Liver (tissue), 9 donors: ENCODE data around the gene ATG9B. TPM values are rescaled to one million over a fixed set of nuclear protein-coding genes. Genes with fewer than 3 reads are reported as not detected.

ENCODE experiments used
- DNase-seq: peaks from one replicate; pipeline ENCODE4 v3.0.0-alpha.2; 2017; ENCODE audit warnings: low spot score
- H3K27ac ChIP-seq, 2 donors: one replicate each; pipeline ENCODE4 v1.7.0; 2013; ENCODE audit warnings: inconsistent platforms in 2 of 2, low read length in 2 of 2, control low read depth in 1 of 2, low read depth in 1 of 2, mild to moderate bottlenecking in 1 of 2
- H3K27me3 ChIP-seq, 4 donors: one replicate each; pipeline versions ENCODE4 v1.6.1 to v1.7.0; 2013; ENCODE audit warnings: low read length in 3 of 4, inconsistent platforms in 1 of 4, mild to moderate bottlenecking in 1 of 4, moderate library complexity in 1 of 4; ENCODE audit not compliant: control insufficient read depth in 4 of 4, insufficient read depth in 4 of 4
- H3K36me3 ChIP-seq, 4 donors: one replicate each; pipeline versions ENCODE4 v1.6.1 to v1.7.0; 2013; ENCODE audit warnings: low read length in 3 of 4, mild to moderate bottlenecking in 3 of 4, low read depth in 1 of 4, moderate library complexity in 1 of 4; ENCODE audit not compliant: control insufficient read depth in 4 of 4, insufficient read depth in 3 of 4
- H3K4me1 ChIP-seq, 4 donors: one replicate each; pipeline versions ENCODE4 v1.6.1 to v1.7.0; 2013; ENCODE audit warnings: low read length in 3 of 4, mild to moderate bottlenecking in 3 of 4, moderate library complexity in 1 of 4; ENCODE audit not compliant: control insufficient read depth in 4 of 4, insufficient read depth in 4 of 4
- H3K4me3 ChIP-seq, 3 donors: one replicate each; pipeline versions ENCODE4 v1.6.1 to v1.7.0; 2013; ENCODE audit warnings: low read length in 3 of 3, control low read depth in 1 of 3, low read depth in 1 of 3, mild to moderate bottlenecking in 1 of 3
- H3K9ac ChIP-seq, 2 donors: one replicate each; pipeline ENCODE4 v1.7.0; 2013; ENCODE audit warnings: low read length in 2 of 2, mild to moderate bottlenecking in 2 of 2, moderate library complexity in 2 of 2, control low read depth in 1 of 2, low read depth in 1 of 2
- H3K9me3 ChIP-seq, 4 donors: one replicate each; pipeline versions ENCODE4 v1.6.1 to v1.7.0; 2013; ENCODE audit warnings: low read length in 3 of 4; ENCODE audit not compliant: control insufficient read depth in 4 of 4
- ATF3 ChIP-seq: IDR thresholded peaks from 2 replicates; pipeline ENCODE4 v1.6.1; 2016; ENCODE audit warnings: antibody characterized with exemption
- CTCF ChIP-seq: fragments of 150-350 bp; IDR thresholded peaks from 2 replicates; pipeline ENCODE4 v1.5.1; 2017; ENCODE audit warnings: improper control_type of control experiment, low read depth, low read length; ENCODE audit not compliant: missing input control
- EGR1 ChIP-seq, 2 donors: IDR thresholded peaks; 2 replicates each; pipeline ENCODE4 v1.6.1; 2016 to 2018; ENCODE audit warnings: antibody characterized with exemption in 2 of 2, low read depth in 2 of 2
- FOXA1 ChIP-seq: IDR thresholded peaks from 2 replicates; pipeline ENCODE4 v1.6.1; 2016; ENCODE audit warnings: antibody characterized with exemption
- FOXA2 ChIP-seq: IDR thresholded peaks from 2 replicates; pipeline ENCODE4 v1.6.1; 2016; ENCODE audit warnings: antibody characterized with exemption
- GABPA ChIP-seq, 2 donors: IDR thresholded peaks in 1 of 2; conservative IDR thresholded peaks in 1 of 2; 2 replicates each; pipeline ENCODE4 v1.6.1; 2016; ENCODE audit warnings: antibody characterized with exemption in 2 of 2, mild to moderate bottlenecking in 1 of 2, moderate library complexity in 1 of 2
- HNF4A ChIP-seq, 2 donors: conservative IDR thresholded peaks; 2 replicates each; pipeline ENCODE4 v1.6.1; 2016; ENCODE audit warnings: antibody characterized with exemption in 2 of 2, mild to moderate bottlenecking in 2 of 2
- HNF4G ChIP-seq: IDR thresholded peaks from 2 replicates; pipeline ENCODE4 v1.6.1; 2016; ENCODE audit warnings: antibody characterized with exemption
- JUND ChIP-seq, 2 donors: IDR thresholded peaks; 2 replicates each; pipeline ENCODE4 v1.6.1; 2016; ENCODE audit warnings: antibody characterized with exemption in 2 of 2
- NR2F2 ChIP-seq: IDR thresholded peaks from 2 replicates; pipeline ENCODE4 v1.6.1; 2016; ENCODE audit warnings: antibody characterized with exemption
- RAD21 ChIP-seq, 2 donors: IDR thresholded peaks; 2 replicates each; pipeline ENCODE4 v1.6.1; 2016; ENCODE audit warnings: antibody characterized with exemption in 2 of 2, mild to moderate bottlenecking in 2 of 2
- REST ChIP-seq: IDR thresholded peaks from 2 replicates; pipeline ENCODE4 v1.6.1; 2016; ENCODE audit warnings: antibody characterized with exemption, mild to moderate bottlenecking
- SP1 ChIP-seq: IDR thresholded peaks from 2 replicates; pipeline ENCODE4 v1.6.1; 2018; ENCODE audit warnings: antibody characterized with exemption, mild to moderate bottlenecking
- TAF1 ChIP-seq: conservative IDR thresholded peaks from 2 replicates; pipeline ENCODE4 v1.6.1; 2016; ENCODE audit warnings: antibody characterized with exemption, mild to moderate bottlenecking
- YY1 ChIP-seq: IDR thresholded peaks from 2 replicates; pipeline ENCODE4 v1.6.1; 2016; ENCODE audit warnings: antibody characterized with exemption, mild to moderate bottlenecking
- WGBS: extraction: QIAGEN DNeasy Blood & Tissue Kit; methylation state at CpG from one replicate; pipeline ENCODE4 v1.1.7; 2013; 5-methylcytosine and 5-hydroxymethylcytosine counted together
- polyA plus RNA-seq, 2 donors: library from polyadenylated mRNA; stranded (reverse) in 1 of 2; unstranded in 1 of 2; fragments of 200-250 nt in 1 of 2; fragments of >200 nt in 1 of 2; fragmentation: Nextera tagmentation in 1 of 2; extraction: Ambion mirVana in 1 of 2; gene quantifications; one replicate each; pipeline versions ENCODE4 v1.2.1 to v1.2.3, GENCODE V29; 2013 to 2015
- total RNA-seq, 2 donors: library from RNA; depleted of rRNA; stranded (reverse); fragments of >200 nt; gene quantifications; one replicate each; pipeline ENCODE4 v1.2.3, GENCODE V29; 2014
- TF ChIP-seq, protein P1 (sequence below): IDR thresholded peaks from 2 replicates; pipeline ENCODE4 v1.6.1; 2016; ENCODE audit warnings: antibody characterized with exemption
- TF ChIP-seq, protein P2 (sequence below): IDR thresholded peaks from 2 replicates; pipeline ENCODE4 v1.6.1; 2016; ENCODE audit warnings: antibody characterized with exemption
- donor health status: healthy.
- donor health status: healthy.
- donor health status: healthy.
- donor health status: healthy.
- donor health status: healthy.

ATG9B gene
- total and polyA plus RNA-seq, 4 donors: 0.61 TPM; not detected in 3

GRCh38 chr7:150999497-151000230, 24.6 kb downstream of the ATG9B start:
- 86% methylated on average over 5 of the region's 5 CpGs for WGBS
- Histone ChIP-seq H3K27me3 (no peaks in the 10 kb centered on the region), H3K27ac (no peak overlapping the region), H3K9ac (no peak overlapping the region), H3K4me1 (no peaks in the 10 kb centered on the region), H3K36me3 (no peaks in the 10 kb centered on the region), H3K9me3 (no peaks in the 10 kb centered on the region), H3K4me3 (no peak overlapping the region)
- DNase-seq: no peak
- TF ChIP-seq REST (no peak), FOXA1 (no peak), GABPA (IDR thresholded peaks at IDR 0.05 in 1 of 2, conservative IDR thresholded peaks at IDR 0.05 in 1 of 2) (no peak), HNF4G (no peak), JUND (IDR thresholded peaks at IDR 0.05) (no peak), SP1 (no peak), RAD21 (IDR thresholded peaks at IDR 0.05) (no peak), EGR1 (IDR thresholded peaks at IDR 0.05; ENCODE audit: low read depth in 2 of 2) (no peak)
- TF ChIP-seq, protein P1, sequence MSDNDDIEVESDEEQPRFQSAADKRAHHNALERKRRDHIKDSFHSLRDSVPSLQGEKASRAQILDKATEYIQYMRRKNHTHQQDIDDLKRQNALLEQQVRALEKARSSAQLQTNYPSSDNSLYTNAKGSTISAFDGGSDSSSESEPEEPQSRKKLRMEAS: no peak

- Histone ChIP-seq H3K4me3 (no peak overlapping the region), H3K4me1 (no peaks in the 10 kb centered on the region), H3K27ac (no peak overlapping the region), H3K9ac (no peak overlapping the region), H3K27me3 (no peaks in the 10 kb centered on the region), H3K9me3 (no peaks in the 10 kb centered on the region), H3K36me3 (no peaks in the 10 kb centered on the region)
- DNase-seq: no peak
- TF ChIP-seq, protein P2, sequence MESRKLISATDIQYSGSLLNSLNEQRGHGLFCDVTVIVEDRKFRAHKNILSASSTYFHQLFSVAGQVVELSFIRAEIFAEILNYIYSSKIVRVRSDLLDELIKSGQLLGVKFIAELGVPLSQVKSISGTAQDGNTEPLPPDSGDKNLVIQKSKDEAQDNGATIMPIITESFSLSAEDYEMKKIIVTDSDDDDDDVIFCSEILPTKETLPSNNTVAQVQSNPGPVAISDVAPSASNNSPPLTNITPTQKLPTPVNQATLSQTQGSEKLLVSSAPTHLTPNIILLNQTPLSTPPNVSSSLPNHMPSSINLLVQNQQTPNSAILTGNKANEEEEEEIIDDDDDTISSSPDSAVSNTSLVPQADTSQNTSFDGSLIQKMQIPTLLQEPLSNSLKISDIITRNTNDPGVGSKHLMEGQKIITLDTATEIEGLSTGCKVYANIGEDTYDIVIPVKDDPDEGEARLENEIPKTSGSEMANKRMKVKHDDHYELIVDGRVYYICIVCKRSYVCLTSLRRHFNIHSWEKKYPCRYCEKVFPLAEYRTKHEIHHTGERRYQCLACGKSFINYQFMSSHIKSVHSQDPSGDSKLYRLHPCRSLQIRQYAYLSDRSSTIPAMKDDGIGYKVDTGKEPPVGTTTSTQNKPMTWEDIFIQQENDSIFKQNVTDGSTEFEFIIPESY: no peak
- TF ChIP-seq, protein P1: no peak
- TF ChIP-seq GABPA (IDR thresholded peaks at IDR 0.05 in 1 of 2, conservative IDR thresholded peaks at IDR 0.05 in 1 of 2): no peak
- TF ChIP-seq CTCF: no peak
- TF ChIP-seq JUND (IDR thresholded peaks at IDR 0.05): no peak
- TF ChIP-seq TAF1: no peak
- no peak for TF ChIP-seq HNF4G
- no peak for TF ChIP-seq NR2F2
- TF ChIP-seq REST: no peak
- no peak for TF ChIP-seq YY1
- TF ChIP-seq ATF3: no peak
- no peak for TF ChIP-seq EGR1 (IDR thresholded peaks at IDR 0.05; ENCODE audit: low read depth in 2 of 2)
- TF ChIP-seq HNF4A (conservative IDR thresholded peaks at IDR 0.05): no peak
- no peak for TF ChIP-seq FOXA2
- TF ChIP-seq SP1: no peak
- 87% methylated on average over 12 of the region's 12 CpGs for WGBS
Observed at GRCh38 chr7:150999001-150999400, 25.3 kb downstream of the ATG9B start.
